ENCODE measurements around the gene AGXT2.

The AGXT2 gene

GRCh38 chr5:35026941-35027340, 20.8 kb downstream of the AGXT2 start:
- ATAC-seq (replicated peaks; ENCODE audit: extremely low read depth, poor library complexity, severe bottlenecking) (no peak), DNase-seq (ENCODE audit: low spot score in 2 of 2) (no peak)
- Mint-ChIP-seq H3K27me3 (peaks cover 46% of the 10 kb centered on the region), H3K27ac (ENCODE audit: low read depth) (no peak overlapping the region), H3K9me3 (no peaks in the 10 kb centered on the region), H3K36me3 (ENCODE audit: insufficient read depth) (no peaks in the 10 kb centered on the region), H3K4me3 (no peak overlapping the region), H3K4me1 (no peaks in the 10 kb centered on the region)

GRCh38 chr5:35026280-35026840, 21.4 kb downstream of the AGXT2 start:
- H3K27me3 Mint-ChIP-seq, result peaks cover 43% of the 10 kb centered on the region
- H3K4me3 Mint-ChIP-seq, result no peak overlapping the region
- no peak overlapping the region for H3K27ac Mint-ChIP-seq (ENCODE audit: low read depth)
- H3K4me1 Mint-ChIP-seq, result no peaks in the 10 kb centered on the region
- DNase-seq (ENCODE audit: low spot score in 2 of 2) (no peak), ATAC-seq (replicated peaks; ENCODE audit: extremely low read depth, poor library complexity, severe bottlenecking) (no peak)
- no peaks in the 10 kb centered on the region for H3K9me3 Mint-ChIP-seq
- H3K36me3 Mint-ChIP-seq (ENCODE audit: insufficient read depth), result no peaks in the 10 kb centered on the region

GRCh38 chr5:35024911-35025510, 22.7 kb downstream of the AGXT2 start:
- Mint-ChIP-seq H3K36me3 (ENCODE audit: insufficient read depth) (no peaks in the 10 kb centered on the region), H3K4me3 (no peak overlapping the region), H3K27ac (ENCODE audit: low read depth) (no peak overlapping the region), H3K9me3 (no peaks in the 10 kb centered on the region), H3K4me1 (no peaks in the 10 kb centered on the region), H3K27me3 (peaks cover 37% of the 10 kb centered on the region)
- no peak for ATAC-seq (replicated peaks; ENCODE audit: extremely low read depth, poor library complexity, severe bottlenecking)
- no peak for DNase-seq (ENCODE audit: low spot score in 2 of 2)

DNA sequence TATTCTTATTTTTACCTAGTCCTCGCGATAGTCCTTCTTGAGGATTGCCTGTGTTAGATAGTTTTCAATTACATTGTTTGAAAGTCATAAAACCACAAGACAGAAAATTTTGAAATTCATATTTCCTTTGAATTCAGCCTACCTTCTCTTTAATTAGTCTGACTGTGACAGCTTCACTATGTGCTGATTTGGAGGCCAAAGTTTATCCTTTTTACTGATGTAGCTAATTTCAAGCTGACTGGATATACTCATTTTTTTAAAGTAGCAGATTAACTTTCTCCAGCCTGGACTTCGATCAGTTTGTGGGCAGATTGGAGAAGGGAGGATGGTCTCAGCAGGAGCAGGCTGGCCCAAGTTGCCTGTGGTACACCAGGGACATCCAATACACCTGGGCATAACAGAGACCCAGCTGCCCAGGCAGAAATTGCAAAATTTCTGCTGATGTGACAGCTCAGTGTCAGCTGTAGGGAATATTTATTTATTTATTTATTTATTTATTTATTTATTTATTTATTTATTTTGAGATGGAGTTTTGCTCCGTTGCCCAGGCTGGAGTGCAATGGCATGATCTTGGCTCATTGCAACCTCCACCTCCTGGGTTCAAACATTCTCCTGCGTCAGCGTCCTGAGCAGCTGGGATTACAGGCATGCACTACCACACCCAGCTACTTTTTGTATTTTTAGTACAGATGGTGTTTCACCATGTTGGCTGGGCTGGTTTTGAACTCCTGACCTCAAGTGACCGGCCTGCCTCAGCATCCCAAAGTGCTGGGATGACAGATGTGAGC, 24.2 kb downstream of the AGXT2 start:
- no peak for DNase-seq (ENCODE audit: low spot score in 2 of 2)
- H3K9me3 Mint-ChIP-seq, result no peaks in the 10 kb centered on the region
- no peak overlapping the region for H3K27ac Mint-ChIP-seq (ENCODE audit: low read depth)
- H3K36me3 Mint-ChIP-seq (ENCODE audit: insufficient read depth), result no peaks in the 10 kb centered on the region
- no peaks in the 10 kb centered on the region for H3K4me1 Mint-ChIP-seq
- ATAC-seq (replicated peaks; ENCODE audit: extremely low read depth, poor library complexity, severe bottlenecking), result no peak
- H3K27me3 Mint-ChIP-seq, result peaks cover 24% of the 10 kb centered on the region
- no peak overlapping the region for H3K4me3 Mint-ChIP-seq

DNA sequence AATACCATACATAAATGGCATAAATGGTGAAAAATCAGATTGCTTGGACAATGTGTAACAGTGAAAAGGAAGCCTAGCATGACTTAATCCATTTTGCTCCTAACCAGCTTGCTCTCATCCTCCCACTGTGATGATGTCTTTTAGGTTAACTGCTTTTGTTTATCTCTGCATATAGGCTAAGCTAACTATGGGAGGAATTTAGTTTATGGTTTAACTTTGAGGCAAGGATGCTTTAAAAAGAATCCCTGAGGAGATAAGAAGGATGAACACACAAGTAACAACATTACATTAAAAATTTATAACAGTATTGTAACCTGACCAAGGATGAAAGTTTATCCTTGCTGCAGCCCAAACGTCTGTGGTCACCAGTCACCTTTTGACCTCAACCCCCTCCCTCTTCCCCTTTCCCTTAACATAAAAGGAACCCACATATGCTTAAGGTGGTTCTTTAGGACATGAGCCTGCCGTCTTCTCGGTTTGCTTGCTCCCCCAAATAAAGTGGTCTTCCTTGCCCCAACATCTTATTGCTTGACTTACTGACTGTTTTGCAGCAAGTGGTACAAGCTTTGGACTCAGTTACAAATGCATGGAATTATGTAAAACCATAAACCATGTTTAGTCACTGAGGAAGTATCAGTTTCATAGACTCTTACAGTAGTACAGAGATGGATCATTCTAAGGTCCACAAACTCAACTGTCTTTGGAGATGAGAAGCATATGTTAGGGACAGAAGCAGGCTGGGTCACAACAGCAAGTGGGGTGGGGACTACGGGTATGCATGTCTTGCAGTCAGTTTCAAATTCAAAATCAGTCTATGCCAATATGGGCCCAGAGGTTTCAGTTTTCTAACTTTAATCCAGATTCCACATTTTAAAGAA, 31.3 kb downstream of the AGXT2 start:
- Mint-ChIP-seq H3K36me3 (ENCODE audit: insufficient read depth) (no peaks in the 10 kb centered on the region), H3K27ac (ENCODE audit: low read depth) (no peak overlapping the region), H3K9me3 (no peaks in the 10 kb centered on the region), H3K27me3 (peaks cover 36% of the 10 kb centered on the region), H3K4me3 (no peak overlapping the region), H3K4me1 (no peaks in the 10 kb centered on the region)
- no peak for ATAC-seq (replicated peaks; ENCODE audit: extremely low read depth, poor library complexity, severe bottlenecking)
- no peak for DNase-seq (ENCODE audit: low spot score in 2 of 2)

DNA sequence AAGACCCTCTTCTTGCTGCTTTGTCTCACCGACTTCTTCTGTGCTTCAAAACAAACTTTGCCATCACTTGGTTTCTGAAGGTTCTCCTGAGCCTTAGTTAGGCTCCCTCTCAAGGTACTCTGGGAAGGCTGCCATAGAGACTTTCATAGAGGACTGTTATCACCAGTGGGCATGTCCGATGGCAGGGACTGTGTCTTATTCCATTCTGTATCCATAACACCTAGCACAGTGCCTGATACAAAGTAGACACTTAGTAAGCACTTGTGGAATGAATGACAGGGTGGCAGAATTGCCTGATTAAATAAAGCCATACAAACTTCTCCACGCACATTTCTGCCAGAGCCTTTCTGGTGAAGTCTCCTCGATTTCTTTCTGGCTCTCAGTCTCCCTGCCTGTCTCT, 32.7 kb downstream of the AGXT2 start:
- Mint-ChIP-seq H3K36me3 (ENCODE audit: insufficient read depth) (no peaks in the 10 kb centered on the region), H3K9me3 (no peaks in the 10 kb centered on the region), H3K4me1 (no peaks in the 10 kb centered on the region), H3K27me3 (peaks cover 44% of the 10 kb centered on the region), H3K27ac (ENCODE audit: low read depth) (no peak overlapping the region), H3K4me3 (no peak overlapping the region)
- DNase-seq (ENCODE audit: low spot score in 2 of 2), result no peak
- no peak for ATAC-seq (replicated peaks; ENCODE audit: extremely low read depth, poor library complexity, severe bottlenecking)

DNA sequence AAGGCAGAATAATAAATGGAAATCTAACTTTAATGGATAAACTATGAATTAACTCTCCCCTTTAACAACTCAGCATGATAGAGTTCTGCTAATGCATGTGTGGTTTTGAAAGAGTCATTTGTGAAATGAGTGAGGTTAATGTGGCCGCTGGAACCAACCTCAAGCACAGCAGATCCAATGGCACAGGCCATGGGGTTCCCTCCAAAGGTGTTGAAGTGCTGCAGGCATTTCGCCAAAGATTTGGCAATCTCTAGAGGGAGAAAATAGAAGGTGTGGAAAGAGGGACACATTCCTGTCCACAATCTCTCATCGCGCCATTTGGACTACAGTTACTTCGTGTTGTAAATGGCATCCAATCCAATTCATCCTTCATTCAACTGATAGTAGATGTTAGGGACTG, 35.0 kb downstream of the AGXT2 start:
- Mint-ChIP-seq H3K4me3 (no peak overlapping the region), H3K9me3 (no peaks in the 10 kb centered on the region), H3K27me3 (peaks cover 61% of the 10 kb centered on the region), H3K27ac (ENCODE audit: low read depth) (no peak overlapping the region), H3K36me3 (ENCODE audit: insufficient read depth) (no peaks in the 10 kb centered on the region), H3K4me1 (no peaks in the 10 kb centered on the region)
- ATAC-seq (replicated peaks; ENCODE audit: extremely low read depth, poor library complexity, severe bottlenecking), result no peak
- no peak for DNase-seq (ENCODE audit: low spot score in 2 of 2)

DNA sequence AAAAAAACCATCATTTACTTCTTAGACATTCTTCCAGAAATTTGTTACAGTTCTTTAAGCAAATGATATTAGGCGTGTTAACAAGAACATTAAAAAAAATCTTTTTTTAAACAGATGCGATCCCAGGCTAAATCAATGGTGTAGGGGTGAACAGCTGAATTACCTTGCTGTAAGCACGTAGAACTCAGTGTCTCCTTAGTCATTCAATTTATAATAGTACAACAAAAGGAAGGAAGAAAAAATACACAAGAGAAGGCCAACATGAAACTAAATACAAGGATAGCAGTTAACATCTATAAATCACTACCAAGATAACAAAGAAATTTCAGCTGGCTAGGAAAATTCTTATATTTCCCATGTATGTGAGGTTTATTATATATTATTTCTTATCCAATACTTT, 35.4 kb downstream of the AGXT2 start:
- H3K9me3 Mint-ChIP-seq, result no peaks in the 10 kb centered on the region
- no peaks in the 10 kb centered on the region for H3K36me3 Mint-ChIP-seq (ENCODE audit: insufficient read depth)
- H3K27ac Mint-ChIP-seq (ENCODE audit: low read depth), result no peak overlapping the region
- ATAC-seq (replicated peaks; ENCODE audit: extremely low read depth, poor library complexity, severe bottlenecking), result no peak
- H3K4me3 Mint-ChIP-seq, result no peak overlapping the region
- peaks cover 61% of the 10 kb centered on the region for H3K27me3 Mint-ChIP-seq
- no peaks in the 10 kb centered on the region for H3K4me1 Mint-ChIP-seq
- DNase-seq (ENCODE audit: low spot score in 2 of 2), result no peak

GRCh38 chr5:35010676-35011075, 37.1 kb downstream of the AGXT2 start:
- Mint-ChIP-seq H3K27ac (ENCODE audit: low read depth) (no peak overlapping the region), H3K9me3 (no peaks in the 10 kb centered on the region), H3K4me3 (no peak overlapping the region), H3K4me1 (no peaks in the 10 kb centered on the region), H3K36me3 (ENCODE audit: insufficient read depth) (no peaks in the 10 kb centered on the region), H3K27me3 (peaks cover 50% of the 10 kb centered on the region)
- no peak for ATAC-seq (replicated peaks; ENCODE audit: extremely low read depth, poor library complexity, severe bottlenecking)
- DNase-seq (ENCODE audit: low spot score in 2 of 2), result no peak

- H3K27me3 Mint-ChIP-seq, result peaks cover 48% of the 10 kb centered on the region
These were observed 38.1 kb downstream of the AGXT2 start for GRCh38 chr5:35009657-35010056.

GRCh38 chr5:35009019-35009418, 38.7 kb downstream of the AGXT2 start:
- H3K27me3 Mint-ChIP-seq, result peaks cover 48% of the 10 kb centered on the region
- H3K36me3 Mint-ChIP-seq (ENCODE audit: insufficient read depth), result no peaks in the 10 kb centered on the region
- ATAC-seq (replicated peaks; ENCODE audit: extremely low read depth, poor library complexity, severe bottlenecking) (no peak), DNase-seq (ENCODE audit: low spot score in 2 of 2) (no peak)
- H3K9me3 Mint-ChIP-seq, result no peaks in the 10 kb centered on the region
- no peak overlapping the region for H3K27ac Mint-ChIP-seq (ENCODE audit: low read depth)
- no peak overlapping the region for H3K4me3 Mint-ChIP-seq
- no peaks in the 10 kb centered on the region for H3K4me1 Mint-ChIP-seq

More at GRCh38 chr5:35009657-35010056, 38.1 kb downstream of the AGXT2 start:
- no peak overlapping the region for H3K27ac Mint-ChIP-seq (ENCODE audit: low read depth)
- H3K9me3 Mint-ChIP-seq, result no peaks in the 10 kb centered on the region
- no peaks in the 10 kb centered on the region for H3K4me1 Mint-ChIP-seq
- ATAC-seq (replicated peaks; ENCODE audit: extremely low read depth, poor library complexity, severe bottlenecking), result no peak
- H3K36me3 Mint-ChIP-seq (ENCODE audit: insufficient read depth), result no peaks in the 10 kb centered on the region
- H3K4me3 Mint-ChIP-seq, result no peak overlapping the region
- DNase-seq (ENCODE audit: low spot score in 2 of 2), result no peak

DNA sequence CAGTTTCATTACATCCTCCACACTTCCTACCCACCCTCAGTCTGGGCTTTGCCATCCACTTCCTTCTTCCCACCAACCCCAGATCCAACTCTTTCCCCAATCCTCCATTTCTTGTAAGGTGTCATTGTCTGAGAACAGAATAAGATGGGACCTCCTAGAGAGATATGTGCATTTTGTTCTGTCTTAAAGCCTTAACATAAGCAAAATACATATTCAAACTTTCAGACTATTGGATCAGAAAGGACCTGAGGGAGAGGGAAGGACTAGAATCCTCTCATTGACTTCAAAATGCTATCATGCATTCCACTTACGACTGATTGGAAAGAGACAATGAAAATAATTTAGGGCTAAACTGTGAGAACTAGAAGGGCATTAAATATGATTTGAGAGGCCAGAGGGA, 43.0 kb downstream of the AGXT2 start:
- DNase-seq (ENCODE audit: low spot score in 2 of 2), result no peak
- peaks cover 53% of the 10 kb centered on the region for H3K27me3 Mint-ChIP-seq
- no peak overlapping the region for H3K27ac Mint-ChIP-seq (ENCODE audit: low read depth)
- H3K4me3 Mint-ChIP-seq, result no peak overlapping the region
- H3K36me3 Mint-ChIP-seq (ENCODE audit: insufficient read depth), result peaks cover 2% of the 10 kb centered on the region
- H3K4me1 Mint-ChIP-seq, result no peaks in the 10 kb centered on the region
- ATAC-seq (replicated peaks; ENCODE audit: extremely low read depth, poor library complexity, severe bottlenecking), result no peak
- no peaks in the 10 kb centered on the region for H3K9me3 Mint-ChIP-seq

All from central memory CD8-positive, alpha-beta T cell (primary cell).